ENCODE results near the gene RNF113B.

RNF113B gene

DNA sequence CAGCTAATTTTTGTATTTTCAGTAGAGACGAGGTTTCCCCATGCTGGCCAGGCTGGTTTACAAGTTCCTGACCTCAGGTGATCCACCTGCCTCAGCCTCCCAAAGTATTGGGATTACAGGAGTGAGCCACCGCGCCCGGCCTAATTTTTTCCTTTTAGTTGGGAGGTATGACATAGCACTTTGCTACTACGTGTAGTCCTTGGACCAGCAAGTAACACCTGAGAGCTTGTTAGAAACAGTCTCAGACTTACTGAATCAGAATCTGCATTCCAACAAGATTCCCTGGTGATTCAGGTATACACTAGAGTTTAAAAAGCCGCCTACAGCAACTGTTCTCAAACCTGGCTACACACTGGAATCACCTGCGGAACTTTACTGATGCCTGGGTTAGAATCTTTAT is 36.0 kb downstream of the RNF113B start:
- no peak for DNase-seq (ENCODE audit: low read depth)

DNA sequence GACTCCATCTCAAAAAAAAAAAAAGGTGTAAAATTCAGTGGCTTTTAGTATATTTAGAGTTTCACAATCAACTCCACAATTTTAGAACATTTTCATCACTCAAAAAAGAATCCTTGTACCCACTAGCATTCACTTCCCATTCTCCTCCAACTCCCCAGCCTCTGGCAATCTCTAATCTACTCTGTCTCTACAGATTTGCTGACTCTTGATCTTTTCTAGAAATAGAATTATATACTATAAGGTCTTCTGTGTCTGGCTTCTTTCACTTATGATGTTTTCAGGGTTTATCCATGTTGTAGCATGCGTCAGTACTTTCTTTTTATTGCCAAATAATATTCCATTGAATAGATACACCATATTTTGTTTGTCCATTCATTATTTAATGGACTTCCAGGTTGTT is 42.2 kb downstream of the RNF113B start:
- DNase-seq (ENCODE audit: low read depth): no peak

DNA sequence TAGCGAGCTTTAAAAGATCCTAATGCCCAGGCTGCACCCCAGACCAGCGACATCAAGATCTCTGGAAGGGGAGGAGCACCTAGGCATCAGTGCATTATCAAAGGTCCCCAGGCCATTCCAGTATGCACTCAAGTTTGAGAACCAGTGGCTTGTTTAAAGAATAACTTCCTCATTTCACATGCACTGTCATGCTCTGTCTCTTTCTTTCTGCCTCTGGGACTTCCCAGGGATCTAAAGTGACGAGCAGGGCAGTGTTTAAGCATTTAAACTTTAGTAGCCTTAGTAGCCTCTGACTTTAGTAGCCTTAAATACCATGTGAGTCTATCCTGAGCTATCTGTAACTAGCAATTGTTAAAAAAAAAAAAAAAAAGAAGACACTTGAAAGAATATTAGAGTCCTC is 43.1 kb downstream of the RNF113B start:
- DNase-seq (ENCODE audit: low read depth): no peak

DNA sequence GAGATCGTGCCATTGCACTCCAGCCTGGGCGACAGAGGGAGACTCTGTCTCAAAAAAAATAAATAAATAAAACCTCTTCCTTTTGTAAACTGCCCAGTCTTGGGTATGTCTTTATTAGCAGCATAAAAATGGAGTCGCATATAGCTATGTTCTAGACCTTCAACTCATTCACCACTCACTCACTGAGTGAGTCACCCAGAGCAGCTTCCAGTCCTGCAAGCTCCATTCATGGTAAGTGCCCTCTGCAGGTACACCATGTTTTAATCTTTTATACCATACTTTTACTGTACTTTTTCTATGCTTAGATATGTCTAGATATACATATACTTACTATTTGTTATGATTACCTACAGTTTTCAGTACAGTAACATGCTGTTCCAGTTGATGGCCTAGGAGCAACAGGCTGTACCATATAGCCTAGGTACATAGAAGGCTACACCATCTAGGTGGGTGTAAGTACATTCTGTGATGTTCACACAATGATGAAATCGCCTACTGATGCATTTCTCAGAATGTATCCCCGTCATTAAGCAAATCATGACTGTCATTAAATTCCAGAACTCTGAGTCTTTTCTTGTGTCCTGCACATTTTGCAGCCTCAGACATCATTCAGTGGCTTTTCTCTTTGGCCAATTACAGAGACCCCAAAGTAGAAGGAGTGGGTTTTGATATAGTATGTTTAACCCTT is 47.9 kb downstream of the RNF113B start:
- no peak for DNase-seq (ENCODE audit: low read depth)

Data from activated gamma-delta T cell treated with anti-CD3 and anti-CD28 coated beads, Interleukin-2, amount 50 U/mL, for 16 hours (primary cell).